Activated naive CD4-positive, alpha-beta T cell treated with anti-CD3 and anti-CD28 coated beads, Interleukin-2, amount 50 U/mL, for 16 hours (primary cell): ENCODE results near the gene GRPR.

Experiments
- DNase-seq: peaks from one replicate; pipeline ENCODE4 v3.0.0-alpha.2; 2020

GRPR gene

DNA sequence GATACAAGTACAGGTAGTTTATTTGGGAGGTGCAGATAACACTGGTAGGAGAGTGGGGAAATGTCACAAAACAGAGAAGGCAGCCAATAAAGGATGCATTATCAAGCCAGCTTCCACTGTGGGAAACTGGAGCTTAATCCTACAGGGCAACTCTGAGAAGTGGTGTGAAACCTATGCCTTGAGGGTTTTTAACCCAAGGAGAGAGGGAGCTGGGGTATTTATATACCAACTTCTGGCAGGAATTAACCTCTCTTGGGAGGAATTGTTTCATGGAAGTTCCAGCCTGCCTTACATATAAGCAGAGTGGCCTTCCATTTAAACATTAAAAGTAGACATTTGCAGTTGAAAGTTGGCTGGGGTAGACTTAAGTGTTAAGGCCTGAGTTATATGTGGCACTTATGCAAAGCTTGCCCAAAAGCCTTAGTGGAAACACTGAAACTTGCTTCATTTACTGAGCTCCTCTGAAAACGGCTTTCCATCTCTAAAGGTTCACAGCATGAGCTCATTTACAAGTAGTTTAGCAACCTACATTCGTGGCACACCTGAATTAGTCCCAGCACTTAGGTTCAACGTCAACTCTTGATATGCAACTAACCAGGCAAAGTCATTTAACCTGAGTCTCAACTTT is 63.1 kb downstream of the GRPR start:
- no peak for DNase-seq

GRCh38 chrX:16187024-16187760 is 63.8 kb downstream of the GRPR start:
- no peak for DNase-seq

DNA sequence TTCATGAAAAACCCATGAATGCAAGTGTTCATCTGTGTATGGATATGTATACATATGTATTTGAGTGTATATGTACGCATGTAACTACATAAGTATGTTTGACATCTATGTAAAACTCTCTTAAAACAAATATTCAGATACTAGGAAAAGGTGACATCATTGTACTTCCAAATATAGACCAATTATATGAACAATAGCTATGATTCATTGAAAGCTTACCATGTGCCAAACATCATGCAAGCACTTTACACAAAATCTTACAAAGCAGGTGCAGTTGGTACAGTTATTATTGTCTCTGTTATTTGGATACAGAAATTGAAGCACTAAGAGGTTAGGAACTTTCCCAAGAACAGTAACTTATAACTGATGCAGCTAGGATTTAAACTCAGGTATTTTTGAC is 65.3 kb downstream of the GRPR start:
- DNase-seq = no peak

DNA sequence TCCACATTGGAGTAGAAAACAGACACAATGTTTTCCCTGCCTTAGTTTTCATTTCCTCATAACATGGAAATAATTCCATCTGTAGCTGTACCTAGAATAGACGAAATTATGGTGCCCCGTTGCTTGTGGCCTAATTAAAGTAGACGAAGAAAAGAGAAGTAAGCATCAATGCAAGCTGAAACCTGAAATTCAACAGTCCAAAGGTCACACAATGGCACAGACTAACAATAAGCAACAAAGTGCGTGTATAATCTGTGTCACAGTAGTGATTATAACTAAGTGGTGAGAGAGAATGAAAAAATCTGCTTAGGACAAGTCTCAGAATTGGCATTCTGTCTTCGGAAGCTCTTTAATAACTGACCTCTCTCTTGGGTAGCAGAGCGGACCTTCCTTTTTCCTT is 68.2 kb downstream of the GRPR start:
- DNase-seq = no peak

GRCh38 chrX:16196829-16197228 is 73.5 kb downstream of the GRPR start:
- DNase-seq = no peak

GRCh38 chrX:16199343-16199742 is 76.0 kb downstream of the GRPR start:
- DNase-seq = no peak

GRCh38 chrX:16202943-16203342 is 79.6 kb downstream of the GRPR start:
- no peak for DNase-seq
